Measurements from ENCODE around the gene KIF6.

KIF6 gene

GRCh38 chr6:39339096-39339867 lies 385.9 kb downstream of the KIF6 start:
- Mint-ChIP-seq H3K4me3 (no peak overlapping the region), H3K9me3 (no peaks in the 10 kb centered on the region), H3K4me1 (peaks cover 16% of the 10 kb centered on the region), H3K36me3 (no peaks in the 10 kb centered on the region), H3K27me3 (peaks cover 2% of the 10 kb centered on the region), H3K27ac (no peak overlapping the region)

GRCh38 chr6:39338397-39338796 lies 386.8 kb downstream of the KIF6 start:
- peaks cover 16% of the 10 kb centered on the region for H3K4me1 Mint-ChIP-seq
- H3K27ac Mint-ChIP-seq = no peak overlapping the region
- H3K27me3 Mint-ChIP-seq = peaks cover 3% of the 10 kb centered on the region
- H3K36me3 Mint-ChIP-seq = no peaks in the 10 kb centered on the region
- no peaks in the 10 kb centered on the region for H3K9me3 Mint-ChIP-seq
- H3K4me3 Mint-ChIP-seq = no peak overlapping the region

- H3K4me3 Mint-ChIP-seq = no peak overlapping the region
- H3K9me3 Mint-ChIP-seq = no peaks in the 10 kb centered on the region
- peaks cover 3% of the 10 kb centered on the region for H3K27me3 Mint-ChIP-seq
- H3K27ac Mint-ChIP-seq = no peak overlapping the region
- no peaks in the 10 kb centered on the region for H3K36me3 Mint-ChIP-seq
- H3K4me1 Mint-ChIP-seq = peaks cover 16% of the 10 kb centered on the region
Measured at GRCh38 chr6:39335780-39336545, 389.2 kb downstream of the KIF6 start.

GRCh38 chr6:39333644-39334438 lies 391.4 kb downstream of the KIF6 start:
- H3K27me3 Mint-ChIP-seq = peaks cover 3% of the 10 kb centered on the region
- no peak overlapping the region for H3K27ac Mint-ChIP-seq
- no peaks in the 10 kb centered on the region for H3K9me3 Mint-ChIP-seq
- H3K36me3 Mint-ChIP-seq = no peaks in the 10 kb centered on the region
- H3K4me1 Mint-ChIP-seq = peaks cover 16% of the 10 kb centered on the region
- no peak overlapping the region for H3K4me3 Mint-ChIP-seq

- peaks cover 9% of the 10 kb centered on the region for H3K27me3 Mint-ChIP-seq
- no peak overlapping the region for H3K27ac Mint-ChIP-seq
- H3K4me3 Mint-ChIP-seq = no peak overlapping the region
- no peaks in the 10 kb centered on the region for H3K36me3 Mint-ChIP-seq
- no peaks in the 10 kb centered on the region for H3K9me3 Mint-ChIP-seq
- H3K4me1 Mint-ChIP-seq = no peaks in the 10 kb centered on the region
Measured at GRCh38 chr6:39330476-39330875, 394.7 kb downstream of the KIF6 start.

DNA sequence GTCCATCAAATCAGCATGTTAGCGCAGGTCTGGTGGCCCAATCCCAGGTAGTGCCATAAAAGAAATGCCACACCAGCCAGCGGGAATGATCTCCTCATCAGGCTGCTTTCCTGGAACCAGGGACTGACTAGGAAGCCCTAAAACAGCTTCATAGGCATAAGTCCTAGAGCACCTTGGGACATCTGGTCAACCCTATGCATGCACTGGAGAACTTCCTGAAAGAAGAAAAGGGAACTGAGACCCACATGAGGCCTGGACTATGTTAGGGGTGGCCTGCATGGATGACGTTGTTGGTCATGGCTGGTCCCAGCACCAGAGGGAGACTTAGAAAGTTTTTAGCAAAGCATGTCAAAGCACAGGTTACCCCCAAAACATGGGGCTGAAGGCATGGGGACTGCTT lies 395.2 kb downstream of the KIF6 start:
- H3K27ac Mint-ChIP-seq = no peak overlapping the region
- H3K27me3 Mint-ChIP-seq = peaks cover 9% of the 10 kb centered on the region
- no peaks in the 10 kb centered on the region for H3K9me3 Mint-ChIP-seq
- no peaks in the 10 kb centered on the region for H3K36me3 Mint-ChIP-seq
- H3K4me1 Mint-ChIP-seq = no peaks in the 10 kb centered on the region
- no peak overlapping the region for H3K4me3 Mint-ChIP-seq

- H3K9me3 Mint-ChIP-seq = no peaks in the 10 kb centered on the region
- no peaks in the 10 kb centered on the region for H3K36me3 Mint-ChIP-seq
- H3K27ac Mint-ChIP-seq = no peak overlapping the region
- H3K27me3 Mint-ChIP-seq = peaks cover 7% of the 10 kb centered on the region
- no peak overlapping the region for H3K4me3 Mint-ChIP-seq
- H3K4me1 Mint-ChIP-seq = no peaks in the 10 kb centered on the region
Measured at GRCh38 chr6:39328066-39328465, 397.1 kb downstream of the KIF6 start.

DNA sequence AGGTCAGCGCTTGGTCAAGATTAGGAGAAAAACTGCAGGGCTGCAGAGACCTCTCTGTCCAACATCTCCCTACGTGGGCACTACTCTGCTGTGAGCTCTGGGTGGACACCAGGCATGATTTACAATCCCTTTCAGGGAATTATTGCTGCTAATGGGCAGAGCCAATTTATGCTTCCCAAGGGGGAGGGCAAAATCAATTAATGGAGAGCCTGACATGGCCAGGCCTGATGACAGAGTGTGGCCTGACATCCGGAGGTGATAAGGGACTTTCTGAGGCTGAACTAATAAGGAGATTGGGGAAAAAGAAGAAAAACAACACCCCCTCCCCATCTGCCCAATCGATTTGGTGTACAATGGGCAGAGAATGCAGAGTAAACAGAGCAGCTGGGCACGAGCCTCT lies 397.7 kb downstream of the KIF6 start:
- H3K36me3 Mint-ChIP-seq = no peaks in the 10 kb centered on the region
- H3K9me3 Mint-ChIP-seq = no peaks in the 10 kb centered on the region
- H3K4me3 Mint-ChIP-seq = no peak overlapping the region
- H3K4me1 Mint-ChIP-seq = no peaks in the 10 kb centered on the region
- no peak overlapping the region for H3K27ac Mint-ChIP-seq
- peaks cover 7% of the 10 kb centered on the region for H3K27me3 Mint-ChIP-seq

GRCh38 chr6:39322306-39322850 lies 402.8 kb downstream of the KIF6 start, which contains the start of gene KCNK16:
Gene KCNK16, minus strand, starts transcription at chr6:39322702. Its CDS starts 162 bp downstream, at chr6:39322540.
- Mint-ChIP-seq H3K27ac (no peak within 1 kb of the TSS), H3K9me3 (no peaks in the 10 kb centered on the region), H3K27me3 (peaks cover 4% of the 10 kb centered on the region), H3K4me3 (no peak within 1 kb of the TSS), H3K4me1 (no peaks in the 10 kb centered on the region), H3K36me3 (no peaks in the 10 kb centered on the region)

GRCh38 chr6:39321761-39322160 lies 403.4 kb downstream of the KIF6 start:
- no peak overlapping the region for H3K4me3 Mint-ChIP-seq
- H3K27me3 Mint-ChIP-seq = peaks cover 6% of the 10 kb centered on the region
- H3K36me3 Mint-ChIP-seq = no peaks in the 10 kb centered on the region
- no peaks in the 10 kb centered on the region for H3K9me3 Mint-ChIP-seq
- H3K4me1 Mint-ChIP-seq = no peaks in the 10 kb centered on the region
- no peak overlapping the region for H3K27ac Mint-ChIP-seq

DNA sequence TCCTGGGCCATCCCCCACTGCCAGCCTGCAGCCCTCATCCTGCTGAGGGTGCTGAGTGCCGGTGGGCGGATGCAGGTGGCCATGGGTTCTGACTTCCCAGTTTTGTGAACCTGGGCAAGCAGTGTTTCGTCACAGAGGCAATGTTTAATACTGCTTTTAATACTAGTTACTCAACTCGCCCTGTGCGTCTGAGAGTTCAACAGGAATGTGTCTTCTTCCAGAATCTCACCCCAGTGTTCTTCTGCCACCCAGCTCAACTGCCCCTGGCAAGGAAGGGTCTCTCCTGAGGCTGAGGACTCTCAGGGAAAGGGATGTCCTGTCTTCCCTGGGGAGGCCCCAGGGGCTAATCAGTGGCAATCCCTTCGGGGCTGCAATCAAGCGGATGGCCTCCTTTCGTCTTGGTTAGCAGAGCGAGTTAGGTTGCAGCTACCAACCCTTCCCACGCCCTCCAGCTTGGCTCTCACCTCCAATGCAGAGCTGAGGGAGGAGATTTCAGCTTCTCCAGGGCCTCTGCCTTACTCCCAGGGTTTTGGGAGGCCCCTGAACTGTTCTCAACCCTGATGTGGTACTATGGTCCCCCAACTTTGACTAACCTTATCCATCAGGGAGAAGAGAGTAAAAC lies 404.7 kb downstream of the KIF6 start:
- peaks cover 10% of the 10 kb centered on the region for H3K27me3 Mint-ChIP-seq
- H3K36me3 Mint-ChIP-seq = no peaks in the 10 kb centered on the region
- H3K4me3 Mint-ChIP-seq = no peak overlapping the region
- no peaks in the 10 kb centered on the region for H3K9me3 Mint-ChIP-seq
- H3K4me1 Mint-ChIP-seq = no peaks in the 10 kb centered on the region
- H3K27ac Mint-ChIP-seq = no peak overlapping the region

- no peak overlapping the region for H3K4me3 Mint-ChIP-seq
- H3K36me3 Mint-ChIP-seq = no peaks in the 10 kb centered on the region
- H3K9me3 Mint-ChIP-seq = no peaks in the 10 kb centered on the region
- H3K4me1 Mint-ChIP-seq = no peaks in the 10 kb centered on the region
- no peak overlapping the region for H3K27ac Mint-ChIP-seq
- peaks cover 13% of the 10 kb centered on the region for H3K27me3 Mint-ChIP-seq
Measured at GRCh38 chr6:39319621-39320362, 405.4 kb downstream of the KIF6 start.

- Mint-ChIP-seq H3K36me3 (no peaks in the 10 kb centered on the region), H3K27ac (no peak overlapping the region), H3K4me1 (no peaks in the 10 kb centered on the region), H3K27me3 (peaks cover 16% of the 10 kb centered on the region), H3K9me3 (no peaks in the 10 kb centered on the region), H3K4me3 (no peak overlapping the region)
Measured at GRCh38 chr6:39317256-39317655, 408.0 kb downstream of the KIF6 start.

- no peak within 1 kb of the TSS for H3K27ac Mint-ChIP-seq
- H3K4me1 Mint-ChIP-seq = no peaks in the 10 kb centered on the region
- H3K9me3 Mint-ChIP-seq = no peaks in the 10 kb centered on the region
- H3K4me3 Mint-ChIP-seq = peak within 1 kb of the TSS; percentile 26
- H3K36me3 Mint-ChIP-seq = no peaks in the 10 kb centered on the region
- H3K27me3 Mint-ChIP-seq = peaks cover 25% of the 10 kb centered on the region
Measured at GRCh38 chr6:39314273-39314795, 410.9 kb downstream of the KIF6 start, which contains the start of gene KCNK17. Gene KCNK17, minus strand, starts transcription at chr6:39314419. Its CDS starts 99 bp downstream, at chr6:39314320.

Measured in activated naive CD4-positive, alpha-beta T cell treated with anti-CD3 and anti-CD28 coated beads, Interleukin-2, amount 50 U/mL, for 24 hours (primary cell).